Uterus (tissue), 2 donors: ENCODE data around the gene CTIF.

Source experiments
- POLR2A ChIP-seq, 2 donors: fragments of 450-650 bp; IDR thresholded peaks; one replicate each; pipeline ENCODE4 v1.6.1; 2016; ENCODE audit warnings: antibody characterized with exemption in 2 of 2, mild to moderate bottlenecking in 1 of 2, moderate library complexity in 1 of 2
- TF ChIP-seq, protein P1 (sequence below), 4 experiments: fragments of 200-600 bp in 2 of 4; fragments of 450-650 bp in 2 of 4; sonication (generic) in 2 of 4; IDR thresholded peaks; one replicate each; pipeline ENCODE4 v1.5.1; 2016 to 2019; ENCODE audit warnings: antibody characterized with exemption in 4 of 4, mild to moderate bottlenecking in 2 of 4, moderate library complexity in 1 of 4

DNA sequence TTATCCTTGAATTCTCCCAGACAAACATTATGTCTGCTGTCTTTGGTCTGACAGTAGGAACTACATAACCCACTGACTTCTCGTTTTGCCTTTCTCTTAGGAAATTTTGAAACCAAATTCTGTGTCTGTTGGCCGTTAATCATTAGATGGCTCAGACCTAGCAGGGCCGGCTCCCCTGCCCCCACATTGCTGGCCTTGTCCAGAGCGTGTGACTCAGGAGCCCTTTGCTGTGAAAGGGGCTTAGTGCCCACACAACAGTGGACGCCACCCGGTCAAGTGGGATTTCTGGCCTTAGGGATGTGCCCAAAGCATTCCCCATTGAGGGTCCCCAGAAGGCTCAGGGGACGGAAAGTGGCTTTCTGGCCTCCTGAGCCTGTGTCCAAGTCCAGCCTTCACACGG lies 137.5 kb downstream of the CTIF start:
- TF ChIP-seq POLR2A (IDR thresholded peaks at IDR 0.05): no peak
- TF ChIP-seq, protein P1, sequence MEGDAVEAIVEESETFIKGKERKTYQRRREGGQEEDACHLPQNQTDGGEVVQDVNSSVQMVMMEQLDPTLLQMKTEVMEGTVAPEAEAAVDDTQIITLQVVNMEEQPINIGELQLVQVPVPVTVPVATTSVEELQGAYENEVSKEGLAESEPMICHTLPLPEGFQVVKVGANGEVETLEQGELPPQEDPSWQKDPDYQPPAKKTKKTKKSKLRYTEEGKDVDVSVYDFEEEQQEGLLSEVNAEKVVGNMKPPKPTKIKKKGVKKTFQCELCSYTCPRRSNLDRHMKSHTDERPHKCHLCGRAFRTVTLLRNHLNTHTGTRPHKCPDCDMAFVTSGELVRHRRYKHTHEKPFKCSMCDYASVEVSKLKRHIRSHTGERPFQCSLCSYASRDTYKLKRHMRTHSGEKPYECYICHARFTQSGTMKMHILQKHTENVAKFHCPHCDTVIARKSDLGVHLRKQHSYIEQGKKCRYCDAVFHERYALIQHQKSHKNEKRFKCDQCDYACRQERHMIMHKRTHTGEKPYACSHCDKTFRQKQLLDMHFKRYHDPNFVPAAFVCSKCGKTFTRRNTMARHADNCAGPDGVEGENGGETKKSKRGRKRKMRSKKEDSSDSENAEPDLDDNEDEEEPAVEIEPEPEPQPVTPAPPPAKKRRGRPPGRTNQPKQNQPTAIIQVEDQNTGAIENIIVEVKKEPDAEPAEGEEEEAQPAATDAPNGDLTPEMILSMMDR (IDR thresholded peaks at IDR 0.05): no peak
